Bone marrow (tissue), 2 donors: ENCODE results near the gene BOLA2B.
"Not testable (repeated sequence)": the region's sequence is repeated elsewhere in the genome, so short reads cannot be mapped to it uniquely, and the experiment has no call there.

Experiments
- DNase-seq, 2 donors: peaks; one replicate each; lab custom pipeline; 2025; lab: John Stamatoyannopoulos, UW

Gene BOLA2B

GRCh38 chr16:30184096-30184890, 9.2 kb downstream of the BOLA2B start:
- peak; percentile 25 to 59 for DNase-seq

GRCh38 chr16:30183233-30184095, 10.0 kb downstream of the BOLA2B start, which contains the start of gene CORO1A:
Gene CORO1A, plus strand, starts transcription at chr16:30183602. Its CDS starts 1,608 bp downstream, at chr16:30185210.
- peak; percentile 48 to 51 for DNase-seq

- no peak for DNase-seq
Observed at GRCh38 chr16:30180741-30181140, 12.7 kb downstream of the BOLA2B start.

GRCh38 chr16:30179931-30180330, 13.5 kb downstream of the BOLA2B start:
- DNase-seq: no peak

GRCh38 chr16:30179195-30179594, 14.3 kb downstream of the BOLA2B start:
- no peak for DNase-seq

GRCh38 chr16:30176876-30177275, 16.6 kb downstream of the BOLA2B start:
- DNase-seq: not testable (repeated sequence)

- DNase-seq: no peak
Observed at GRCh38 chr16:30173054-30173453, 20.4 kb downstream of the BOLA2B start.

- not testable (repeated sequence) for DNase-seq
Observed at GRCh38 chr16:30170145-30170544, 23.3 kb downstream of the BOLA2B start.

- not testable (repeated sequence) for DNase-seq
Observed at GRCh38 chr16:30169416-30169815, 24.1 kb downstream of the BOLA2B start.

- DNase-seq: not testable (repeated sequence)
Observed at GRCh38 chr16:30168746-30169145, 24.7 kb downstream of the BOLA2B start.

- peak in 1 of 2 donors; percentile 89 for DNase-seq
Observed at GRCh38 chr16:30166202-30166902, 27.1 kb downstream of the BOLA2B start.

- no peak for DNase-seq
Observed at GRCh38 chr16:30163538-30163937, 29.9 kb downstream of the BOLA2B start.

GRCh38 chr16:30157214-30157613, 36.3 kb downstream of the BOLA2B start:
- no peak for DNase-seq

GRCh38 chr16:30155188-30155587, 38.3 kb downstream of the BOLA2B start:
- no peak for DNase-seq

GRCh38 chr16:30152517-30152916, 40.9 kb downstream of the BOLA2B start:
- no peak for DNase-seq

- DNase-seq: no peak
Observed at GRCh38 chr16:30151091-30151490, 42.4 kb downstream of the BOLA2B start.

GRCh38 chr16:30149250-30149930, 44.1 kb downstream of the BOLA2B start:
- no peak for DNase-seq

GRCh38 chr16:30147843-30148510, 45.5 kb downstream of the BOLA2B start:
- no peak for DNase-seq

- no peak for DNase-seq
Observed at GRCh38 chr16:30145657-30146056, 47.8 kb downstream of the BOLA2B start.

GRCh38 chr16:30144917-30145316, 48.5 kb downstream of the BOLA2B start:
- DNase-seq: no peak

GRCh38 chr16:30144017-30144416, 49.4 kb downstream of the BOLA2B start:
- DNase-seq: no peak
